ENCODE data around the gene SMOC2.

SMOC2 gene

DNA sequence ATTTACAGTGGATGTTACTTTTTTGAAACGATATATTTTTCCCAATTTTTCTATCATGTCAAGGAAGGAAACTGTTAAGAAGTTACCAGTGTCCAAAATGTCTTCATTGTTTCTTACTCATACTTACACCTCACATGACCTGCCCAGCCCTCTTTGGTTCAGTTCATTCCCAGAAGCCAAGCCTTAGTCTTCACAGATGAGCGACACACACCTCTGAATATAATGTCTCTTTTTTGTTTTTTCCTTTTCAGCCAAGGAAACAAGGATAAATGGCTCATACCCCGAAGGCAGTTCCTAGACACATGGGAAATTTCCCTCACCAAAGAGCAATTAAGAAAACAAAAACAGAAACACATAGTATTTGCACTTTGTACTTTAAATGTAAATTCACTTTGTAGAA lies 225.2 kb downstream of the SMOC2 start:
- Histone ChIP-seq H3K27me3 (ENCODE audit: low read depth, low read length) (no peaks in the 10 kb centered on the region), H3K4me2 (ENCODE audit: low read length) (no peak overlapping the region), H3K4me3 (ENCODE audit: low read length) (no peak overlapping the region), H2AFZ (ENCODE audit: low read depth, low read length) (no peak overlapping the region), H3K79me2 (ENCODE audit: low read length) (no peaks in the 10 kb centered on the region), H3K4me1 (ENCODE audit: low read length) (no peaks in the 10 kb centered on the region), H3K9ac (ENCODE audit: low read length) (no peak overlapping the region), H3K36me3 (replicated peaks; ENCODE audit: low read depth, low read length) (no peaks in the 10 kb centered on the region), H4K20me1 (ENCODE audit: insufficient read depth, low read length) (no peaks in the 10 kb centered on the region), H3K9me3 (ENCODE audit: insufficient read depth, low read length) (no peaks in the 10 kb centered on the region), H3K27ac (ENCODE audit: low read length) (no peak overlapping the region)
- no peak for TF ChIP-seq EZH2phosphoT487 (IDR thresholded peaks at IDR 0.05; ENCODE audit: low read depth)

DNA sequence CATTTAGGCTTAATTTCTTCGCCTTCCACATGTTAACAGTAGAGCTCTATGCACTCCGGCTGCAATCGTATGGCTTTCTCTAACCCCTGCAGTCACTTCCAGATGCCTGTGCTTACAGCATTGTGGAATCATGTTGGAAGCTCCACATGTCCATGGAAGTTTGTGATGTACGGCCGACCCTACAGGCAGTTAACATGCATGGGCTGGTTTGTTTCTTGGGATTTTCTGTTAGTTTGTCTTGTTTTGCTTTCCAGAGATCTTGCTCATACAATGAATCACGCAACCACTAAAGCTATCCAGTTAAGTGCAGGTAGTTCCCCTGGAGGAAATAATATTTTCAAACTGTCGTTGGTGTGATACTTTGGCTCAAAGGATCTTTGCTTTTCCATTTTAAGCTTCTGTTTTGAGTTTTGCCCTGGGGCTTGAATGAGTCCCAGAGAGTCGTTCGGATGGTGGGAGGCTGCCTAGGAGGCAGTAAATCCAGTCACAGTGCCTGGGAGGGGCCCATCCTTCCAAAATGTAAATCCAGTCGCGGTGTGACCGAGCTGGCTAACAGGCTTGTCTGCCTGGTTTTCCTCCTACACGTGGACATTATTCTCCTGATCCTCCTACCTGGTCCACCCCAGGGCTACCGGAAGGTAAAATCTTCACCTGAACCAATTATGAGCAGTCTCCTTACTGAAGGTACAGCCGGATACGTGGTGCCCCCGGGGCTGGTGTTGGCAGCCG lies 225.9 kb downstream of the SMOC2 start:
- H4K20me1 ChIP-seq (ENCODE audit: insufficient read depth, low read length) = no peaks in the 10 kb centered on the region
- no peak overlapping the region for H2AFZ ChIP-seq (ENCODE audit: low read depth, low read length)
- no peak overlapping the region for H3K4me2 ChIP-seq (ENCODE audit: low read length)
- H3K36me3 ChIP-seq (replicated peaks; ENCODE audit: low read depth, low read length) = no peaks in the 10 kb centered on the region
- H3K9ac ChIP-seq (ENCODE audit: low read length) = no peak overlapping the region
- no peaks in the 10 kb centered on the region for H3K79me2 ChIP-seq (ENCODE audit: low read length)
- no peaks in the 10 kb centered on the region for H3K4me1 ChIP-seq (ENCODE audit: low read length)
- no peaks in the 10 kb centered on the region for H3K9me3 ChIP-seq (ENCODE audit: insufficient read depth, low read length)
- H3K27ac ChIP-seq (ENCODE audit: low read length) = no peak overlapping the region
- TF ChIP-seq, protein P1, sequence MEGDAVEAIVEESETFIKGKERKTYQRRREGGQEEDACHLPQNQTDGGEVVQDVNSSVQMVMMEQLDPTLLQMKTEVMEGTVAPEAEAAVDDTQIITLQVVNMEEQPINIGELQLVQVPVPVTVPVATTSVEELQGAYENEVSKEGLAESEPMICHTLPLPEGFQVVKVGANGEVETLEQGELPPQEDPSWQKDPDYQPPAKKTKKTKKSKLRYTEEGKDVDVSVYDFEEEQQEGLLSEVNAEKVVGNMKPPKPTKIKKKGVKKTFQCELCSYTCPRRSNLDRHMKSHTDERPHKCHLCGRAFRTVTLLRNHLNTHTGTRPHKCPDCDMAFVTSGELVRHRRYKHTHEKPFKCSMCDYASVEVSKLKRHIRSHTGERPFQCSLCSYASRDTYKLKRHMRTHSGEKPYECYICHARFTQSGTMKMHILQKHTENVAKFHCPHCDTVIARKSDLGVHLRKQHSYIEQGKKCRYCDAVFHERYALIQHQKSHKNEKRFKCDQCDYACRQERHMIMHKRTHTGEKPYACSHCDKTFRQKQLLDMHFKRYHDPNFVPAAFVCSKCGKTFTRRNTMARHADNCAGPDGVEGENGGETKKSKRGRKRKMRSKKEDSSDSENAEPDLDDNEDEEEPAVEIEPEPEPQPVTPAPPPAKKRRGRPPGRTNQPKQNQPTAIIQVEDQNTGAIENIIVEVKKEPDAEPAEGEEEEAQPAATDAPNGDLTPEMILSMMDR (IDR thresholded peaks at IDR 0.05; ENCODE audit: low read depth, low read length) = no peak
- H3K27me3 ChIP-seq (ENCODE audit: low read depth, low read length) = no peaks in the 10 kb centered on the region
- no peak overlapping the region for H3K4me3 ChIP-seq (ENCODE audit: low read length)

DNA sequence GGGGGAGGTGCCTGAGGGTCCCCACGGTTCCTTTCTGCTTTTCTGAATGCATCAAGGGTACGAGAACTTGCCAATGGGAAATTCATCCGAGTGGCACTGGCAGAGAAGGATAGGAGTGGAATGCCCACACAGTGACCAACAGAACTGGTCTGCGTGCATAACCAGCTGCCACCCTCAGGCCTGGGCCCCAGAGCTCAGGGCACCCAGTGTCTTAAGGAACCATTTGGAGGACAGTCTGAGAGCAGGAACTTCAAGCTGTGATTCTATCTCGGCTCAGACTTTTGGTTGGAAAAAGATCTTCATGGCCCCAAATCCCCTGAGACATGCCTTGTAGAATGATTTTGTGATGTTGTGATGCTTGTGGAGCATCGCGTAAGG lies 226.4 kb downstream of the SMOC2 start:
- no peaks in the 10 kb centered on the region for H3K9me3 ChIP-seq (ENCODE audit: insufficient read depth, low read length)
- no peaks in the 10 kb centered on the region for H4K20me1 ChIP-seq (ENCODE audit: insufficient read depth, low read length)
- H3K27me3 ChIP-seq (ENCODE audit: low read depth, low read length) = no peaks in the 10 kb centered on the region
- H2AFZ ChIP-seq (ENCODE audit: low read depth, low read length) = no peak overlapping the region
- no peaks in the 10 kb centered on the region for H3K4me1 ChIP-seq (ENCODE audit: low read length)
- no peak for TF ChIP-seq EZH2phosphoT487 (IDR thresholded peaks at IDR 0.05; ENCODE audit: low read depth)
- TF ChIP-seq, protein P1 (IDR thresholded peaks at IDR 0.05; ENCODE audit: low read depth, low read length) = no peak
- H3K9ac ChIP-seq (ENCODE audit: low read length) = no peak overlapping the region
- no peak overlapping the region for H3K27ac ChIP-seq (ENCODE audit: low read length)
- no peaks in the 10 kb centered on the region for H3K79me2 ChIP-seq (ENCODE audit: low read length)
- H3K4me2 ChIP-seq (ENCODE audit: low read length) = no peak overlapping the region
- H3K36me3 ChIP-seq (replicated peaks; ENCODE audit: low read depth, low read length) = no peaks in the 10 kb centered on the region
- H3K4me3 ChIP-seq (ENCODE audit: low read length) = no peak overlapping the region

DNA sequence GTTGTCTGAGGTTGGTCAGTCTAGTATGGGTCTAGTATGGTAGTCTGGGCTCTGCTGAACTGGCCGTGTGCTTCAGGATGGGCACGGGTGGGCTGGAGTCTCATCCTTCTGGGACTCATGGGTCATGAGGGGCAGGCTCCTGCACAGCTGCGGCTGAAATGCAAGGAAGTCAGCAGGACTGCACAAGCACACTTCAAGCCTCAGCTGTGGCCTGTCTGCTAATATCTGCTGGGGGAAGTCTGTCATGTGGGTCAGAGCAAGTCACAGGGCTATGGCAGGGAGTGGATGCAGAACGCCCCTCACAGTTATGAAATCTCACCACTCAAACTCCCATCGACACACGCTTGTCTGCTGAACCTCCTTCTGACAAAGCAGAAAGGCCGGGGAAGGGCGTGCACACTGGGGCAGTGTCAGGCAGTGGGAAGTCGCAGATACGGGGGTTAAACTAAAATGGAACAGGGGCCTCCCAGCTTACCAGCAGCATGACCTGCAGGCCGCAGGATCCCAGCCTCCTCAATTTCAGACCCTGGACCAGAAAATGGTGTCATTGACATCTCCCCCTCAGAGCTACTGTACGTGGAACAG lies 229.5 kb downstream of the SMOC2 start:
- H3K4me2 ChIP-seq (ENCODE audit: low read length) = no peak overlapping the region
- no peak overlapping the region for H3K4me3 ChIP-seq (ENCODE audit: low read length)
- H3K4me1 ChIP-seq (ENCODE audit: low read length) = no peaks in the 10 kb centered on the region
- no peak overlapping the region for H3K9ac ChIP-seq (ENCODE audit: low read length)
- H3K79me2 ChIP-seq (ENCODE audit: low read length) = no peaks in the 10 kb centered on the region
- no peaks in the 10 kb centered on the region for H3K36me3 ChIP-seq (replicated peaks; ENCODE audit: low read depth, low read length)
- H4K20me1 ChIP-seq (ENCODE audit: insufficient read depth, low read length) = no peaks in the 10 kb centered on the region
- H3K9me3 ChIP-seq (ENCODE audit: insufficient read depth, low read length) = no peaks in the 10 kb centered on the region
- no peaks in the 10 kb centered on the region for H3K27me3 ChIP-seq (ENCODE audit: low read depth, low read length)
- no peak overlapping the region for H2AFZ ChIP-seq (ENCODE audit: low read depth, low read length)
- no peak overlapping the region for H3K27ac ChIP-seq (ENCODE audit: low read length)
- TF ChIP-seq, protein P1 (IDR thresholded peaks at IDR 0.05; ENCODE audit: low read depth, low read length) = no peak
- TF ChIP-seq EZH2phosphoT487 (IDR thresholded peaks at IDR 0.05; ENCODE audit: low read depth) = no peak

All from OCI-LY3 (cell line).